H9 (cell line): ENCODE data around the gene A4GNT. TPM values are rescaled to one million over a fixed set of nuclear protein-coding genes. Genes with fewer than 3 reads are reported as not detected.

Experiments used
- DNase-seq: peaks from one replicate; pipeline ENCODE4 v3.0.0-alpha.2; 2017
- H2AFZ ChIP-seq: one replicate; pipeline ENCODE4 v1.6.1; 2013; ENCODE audit warnings: mild to moderate bottlenecking, low read length, control low read depth, moderate library complexity
- H2AK5ac ChIP-seq: 2 replicates; pipeline ENCODE4 v1.6.1; 2013; ENCODE audit warnings: low read length, control low read depth, mixed read lengths; ENCODE audit not compliant: insufficient read length
- H2BK120ac ChIP-seq: one replicate; pipeline ENCODE4 v1.6.1; 2013; ENCODE audit warnings: low read depth, mild to moderate bottlenecking, low read length, control low read depth, inconsistent platforms; ENCODE audit not compliant: poor library complexity, severe bottlenecking
- H2BK12ac ChIP-seq: 2 replicates; pipeline ENCODE4 v1.6.1; 2013; ENCODE audit warnings: low read length, control low read depth, mixed read lengths, low read depth; ENCODE audit not compliant: insufficient read length
- H2BK15ac ChIP-seq: 2 replicates; pipeline ENCODE4 v1.6.1; 2013; ENCODE audit warnings: low read depth, low read length, control low read depth
- H2BK20ac ChIP-seq: one replicate; pipeline ENCODE4 v1.6.1; 2013; ENCODE audit warnings: low read depth, mild to moderate bottlenecking, low read length, control low read depth, inconsistent platforms; ENCODE audit not compliant: poor library complexity, severe bottlenecking
- H2BK5ac ChIP-seq: 2 replicates; pipeline ENCODE4 v1.6.1; 2013; ENCODE audit warnings: low read length, control low read depth, mixed read lengths; ENCODE audit not compliant: insufficient read length
- H3K14ac ChIP-seq: 2 replicates; pipeline ENCODE4 v1.6.1; 2013; ENCODE audit warnings: low read length, control low read depth; ENCODE audit not compliant: insufficient read depth
- H3K18ac ChIP-seq: 2 replicates; pipeline ENCODE4 v1.6.1; 2013; ENCODE audit warnings: low read depth, mild to moderate bottlenecking, mixed read lengths, low read length, control low read depth; ENCODE audit not compliant: insufficient read length
- H3K23ac ChIP-seq: 2 replicates; pipeline ENCODE4 v1.6.1; 2013; ENCODE audit warnings: low read length, control low read depth, mixed read lengths, low read depth; ENCODE audit not compliant: insufficient read length
- H3K23me2 ChIP-seq: 2 replicates; pipeline ENCODE4 v1.6.1; 2013; ENCODE audit warnings: low read depth, mild to moderate bottlenecking, mixed read lengths, low read length, control low read depth; ENCODE audit not compliant: insufficient read length, poor library complexity, severe bottlenecking
- H3K27ac ChIP-seq: 2 replicates; pipeline ENCODE4 v1.5.1; 2013; ENCODE audit warnings: low read length, control low read depth, mixed read lengths, low read depth; ENCODE audit not compliant: insufficient read length
- H3K27me3 ChIP-seq: 2 replicates; pipeline ENCODE4 v1.6.1; 2013; ENCODE audit warnings: low read length, control low read depth, inconsistent platforms; ENCODE audit not compliant: insufficient read depth
- H3K4ac ChIP-seq: 2 replicates; pipeline ENCODE4 v1.6.1; 2013; ENCODE audit warnings: low read depth, mild to moderate bottlenecking, control low read depth, inconsistent platforms, low read length, moderate library complexity
- H3K4me1 ChIP-seq: 2 replicates; pipeline ENCODE4 v1.6.1; 2013; ENCODE audit warnings: low read length, control low read depth, inconsistent platforms; ENCODE audit not compliant: insufficient read depth
- H3K4me2 ChIP-seq: 2 replicates; pipeline ENCODE4 v1.6.1; 2013; ENCODE audit warnings: low read length, control low read depth, mixed read lengths; ENCODE audit not compliant: insufficient read length, insufficient read depth
- H3K56ac ChIP-seq: 2 replicates; pipeline ENCODE4 v1.6.1; 2013; ENCODE audit warnings: low read depth, mild to moderate bottlenecking, mixed read lengths, low read length, control low read depth; ENCODE audit not compliant: insufficient read length
- H3K79me1 ChIP-seq: 2 replicates; pipeline ENCODE4 v1.6.1; 2013; ENCODE audit warnings: low read depth, mild to moderate bottlenecking, moderate library complexity, low read length, control low read depth, inconsistent platforms; ENCODE audit not compliant: insufficient read depth, poor library complexity, severe bottlenecking
- H3K79me2 ChIP-seq: 2 replicates; pipeline ENCODE4 v1.6.1; 2013; ENCODE audit warnings: low read length, control low read depth, inconsistent platforms; ENCODE audit not compliant: insufficient read depth
- H3K9ac ChIP-seq: 2 replicates; pipeline ENCODE4 v1.6.1; 2013; ENCODE audit warnings: low read length, control low read depth, mixed read lengths; ENCODE audit not compliant: insufficient read length; ENCODE audit errors: extremely low read depth
- H3K9me3 ChIP-seq: one replicate; pipeline ENCODE4 v1.6.1; 2013; ENCODE audit warnings: low read depth, low read length, inconsistent platforms; ENCODE audit not compliant: control insufficient read depth
- H3T11ph ChIP-seq: one replicate; pipeline ENCODE4 v1.6.1; 2013; ENCODE audit warnings: mild to moderate bottlenecking, low read length, control low read depth, inconsistent platforms
- H4K20me1 ChIP-seq: one replicate; pipeline ENCODE4 v1.6.1; 2013; ENCODE audit not compliant: control insufficient read depth, insufficient read length, insufficient read depth
- H4K5ac ChIP-seq: 2 replicates; pipeline ENCODE4 v1.6.1; 2013; ENCODE audit warnings: low read depth, mild to moderate bottlenecking, mixed read lengths, low read length, control low read depth; ENCODE audit not compliant: insufficient read length
- H4K8ac ChIP-seq: replicated peaks from 2 replicates; pipeline ENCODE4 v1.6.1; 2013; ENCODE audit warnings: low read length, control low read depth, mixed read lengths, low read depth; ENCODE audit not compliant: insufficient read length
- H4K91ac ChIP-seq: 2 replicates; pipeline ENCODE4 v1.6.1; 2013; ENCODE audit warnings: low read depth, mild to moderate bottlenecking, moderate library complexity, mixed read lengths, low read length, control low read depth; ENCODE audit not compliant: insufficient read length
- H3K27ac Mint-ChIP-seq, 3 experiments: 2 replicates in 2 of 3; 3 replicates in 1 of 3; pipeline ENCODE4 v1.8.0; 2020 to 2021; ENCODE audit warnings: mixed read lengths in 3 of 3, mild to moderate bottlenecking in 1 of 3, moderate library complexity in 1 of 3
- H3K27me3 Mint-ChIP-seq: 2 replicates; pipeline ENCODE4 v1.8.0; 2021; ENCODE audit warnings: low read depth, mild to moderate bottlenecking, moderate library complexity, mixed read lengths
- H3K36me3 Mint-ChIP-seq, 3 experiments: 2 replicates in 2 of 3; 3 replicates in 1 of 3; pipeline ENCODE4 v1.8.0; 2020 to 2021; ENCODE audit warnings: low read depth in 3 of 3, mixed read lengths in 3 of 3; ENCODE audit not compliant: insufficient read depth in 1 of 3
- H3K4me1 Mint-ChIP-seq, 2 experiments: 2 replicates each; pipeline ENCODE4 v1.8.0; 2020; ENCODE audit warnings: mixed read lengths in 2 of 2
- H3K4me3 Mint-ChIP-seq, 2 experiments: 2 replicates in 1 of 2; 3 replicates in 1 of 2; pipeline ENCODE4 v1.8.0; 2020 to 2021; ENCODE audit warnings: mild to moderate bottlenecking in 2 of 2, mixed read lengths in 2 of 2, moderate library complexity in 1 of 2
- H3K9me3 Mint-ChIP-seq, 2 experiments: 2 replicates in 1 of 2; 3 replicates in 1 of 2; pipeline ENCODE4 v1.8.0; 2020; ENCODE audit warnings: mild to moderate bottlenecking in 2 of 2, mixed read lengths in 2 of 2, moderate library complexity in 1 of 2
- WGBS: extraction: QIAGEN DNeasy Blood & Tissue Kit; methylation state at CpG from one replicate; pipeline ENCODE4 v1.1.7; 2013; ENCODE audit warnings: missing lambda C conversion rate, low lambda C conversion rate, mixed read lengths; ENCODE audit not compliant: insufficient read length; ENCODE audit errors: extremely low coverage; 5-methylcytosine and 5-hydroxymethylcytosine counted together
- total RNA-seq: library from RNA; stranded (reverse); gene quantifications from 2 replicates; pipeline ENCODE4 v1.2.1, GENCODE V29; 2021
- TF ChIP-seq, protein P1 (sequence below): fragments of 200-600 bp; sonication (generic); conservative IDR thresholded peaks from 3 replicates; pipeline ENCODE4 v1.8.0; 2021; ENCODE audit warnings: antibody characterized with exemption, mild to moderate bottlenecking

The A4GNT gene
- total RNA-seq, 1 experiment from 2014 or later, result not detected

- Mint-ChIP-seq H3K36me3 (peaks cover 20 to 51% (median 42%) of the 10 kb centered on the region in 3 experiments), H3K4me3 (no peak overlapping the region), H3K27ac (no peak overlapping the region; a peak in 1 of 7 replicates), H3K9me3 (no peaks in the 10 kb centered on the region), H3K27me3 (no peaks in the 10 kb centered on the region), H3K4me1 (peaks cover 0 to 8% of the 10 kb centered on the region in 2 experiments; a peak in 1 of 4 replicates)
- Histone ChIP-seq H3K56ac (no peak overlapping the region), H3T11ph (no peak overlapping the region), H3K23me2 (no peaks in the 10 kb centered on the region), H2BK5ac (no peak overlapping the region), H2AK5ac (no peak overlapping the region), H3K4me1 (no peaks in the 10 kb centered on the region), H3K18ac (no peak overlapping the region), H2AFZ (no peak overlapping the region), H3K23ac (no peak overlapping the region), H2BK20ac (no peak overlapping the region), H3K79me1 (no peaks in the 10 kb centered on the region), H2BK12ac (no peak overlapping the region), H3K9me3 (no peaks in the 10 kb centered on the region), H4K8ac (no peak overlapping the region), H3K27me3 (no peaks in the 10 kb centered on the region), H2BK15ac (no peak overlapping the region), H3K4ac (no peak overlapping the region), H3K27ac (no peak overlapping the region), H3K79me2 (no peaks in the 10 kb centered on the region), H4K91ac (no peak overlapping the region), H3K9ac (no peak overlapping the region), H4K20me1 (no peaks in the 10 kb centered on the region), H2BK120ac (no peak overlapping the region), H3K14ac (no peak overlapping the region), H4K5ac (no peak overlapping the region), H3K4me2 (no peak overlapping the region)
- DNase-seq, result no peak
- TF ChIP-seq, protein P1, sequence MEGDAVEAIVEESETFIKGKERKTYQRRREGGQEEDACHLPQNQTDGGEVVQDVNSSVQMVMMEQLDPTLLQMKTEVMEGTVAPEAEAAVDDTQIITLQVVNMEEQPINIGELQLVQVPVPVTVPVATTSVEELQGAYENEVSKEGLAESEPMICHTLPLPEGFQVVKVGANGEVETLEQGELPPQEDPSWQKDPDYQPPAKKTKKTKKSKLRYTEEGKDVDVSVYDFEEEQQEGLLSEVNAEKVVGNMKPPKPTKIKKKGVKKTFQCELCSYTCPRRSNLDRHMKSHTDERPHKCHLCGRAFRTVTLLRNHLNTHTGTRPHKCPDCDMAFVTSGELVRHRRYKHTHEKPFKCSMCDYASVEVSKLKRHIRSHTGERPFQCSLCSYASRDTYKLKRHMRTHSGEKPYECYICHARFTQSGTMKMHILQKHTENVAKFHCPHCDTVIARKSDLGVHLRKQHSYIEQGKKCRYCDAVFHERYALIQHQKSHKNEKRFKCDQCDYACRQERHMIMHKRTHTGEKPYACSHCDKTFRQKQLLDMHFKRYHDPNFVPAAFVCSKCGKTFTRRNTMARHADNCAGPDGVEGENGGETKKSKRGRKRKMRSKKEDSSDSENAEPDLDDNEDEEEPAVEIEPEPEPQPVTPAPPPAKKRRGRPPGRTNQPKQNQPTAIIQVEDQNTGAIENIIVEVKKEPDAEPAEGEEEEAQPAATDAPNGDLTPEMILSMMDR, result no peak
- no CpG with 5 or more reads among the region's 8 CpGs for WGBS
Measured at GRCh38 chr3:138082085-138082991, 49.9 kb downstream of the A4GNT start.
